Measurements from ENCODE around the gene SCMH1. TPM values are rescaled to one million over a fixed set of nuclear protein-coding genes. Genes with fewer than 3 reads are reported as not detected.
"Not testable (repeated sequence)": the region's sequence is repeated elsewhere in the genome, so short reads cannot be mapped to it uniquely, and the experiment has no call there.

Gene SCMH1
- total RNA-seq, 1 donor from 2014 or later, result 28.0 TPM

DNA sequence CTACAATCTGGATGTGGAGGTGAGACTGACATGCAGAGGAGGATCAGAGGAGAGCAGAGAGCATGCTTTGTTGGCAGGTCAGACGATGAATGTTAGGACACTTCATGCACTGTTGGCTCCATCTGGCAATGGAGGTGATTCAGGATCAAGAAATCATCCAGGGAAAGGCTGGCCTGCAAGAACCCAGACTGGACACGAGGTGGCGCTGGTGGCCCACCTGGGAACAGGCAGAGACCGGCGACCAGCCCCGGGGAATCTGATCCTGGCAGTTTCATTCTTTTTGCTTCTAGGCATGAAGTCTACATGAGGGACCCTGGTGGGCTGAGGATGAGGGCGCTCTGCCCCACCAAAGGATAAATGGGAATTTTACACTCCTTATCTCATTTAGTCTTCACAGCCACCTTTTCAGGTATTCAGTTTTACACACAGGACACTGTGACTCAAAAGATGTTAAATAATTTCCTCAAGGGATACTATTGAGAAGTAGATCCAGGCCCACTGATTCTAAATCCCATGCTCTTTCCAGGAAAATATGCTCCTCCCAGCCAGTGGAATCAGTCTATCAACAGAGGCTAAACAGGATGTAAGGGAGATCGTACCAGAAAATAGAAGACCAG is 26.2 kb upstream of the SCMH1 start:
- ATAC-seq (ENCODE audit: low read depth) (peak; percentile 72), DNase-seq (peak; percentile 55)
- no peaks in the 10 kb centered on the region for H3K36me3 Mint-ChIP-seq (ENCODE audit: low read depth)
- no peak overlapping the region for H3K27ac Mint-ChIP-seq
- CTCF ChIA-PET, result interaction anchor here (1.2 to 3.5 kb wide), 6 partner anchors 12 to 150 kb away, joined by 3 to 14 read pairs (median 6); no protein-coding TSS in a partner anchor
- intact Hi-C loops (cut with micrococcal nuclease), result loop anchor here (1.0 to 5.0 kb wide), 3 partner anchors 149 to 904 kb away; no protein-coding TSS in a partner anchor
- POLR2A ChIA-PET, result no interaction called here
- no peak overlapping the region for H3K4me3 Mint-ChIP-seq
- no peaks in the 10 kb centered on the region for H3K9me3 Mint-ChIP-seq
- H3K4me1 Mint-ChIP-seq, result peaks cover 4% of the 10 kb centered on the region
- TF ChIP-seq, protein P1, sequence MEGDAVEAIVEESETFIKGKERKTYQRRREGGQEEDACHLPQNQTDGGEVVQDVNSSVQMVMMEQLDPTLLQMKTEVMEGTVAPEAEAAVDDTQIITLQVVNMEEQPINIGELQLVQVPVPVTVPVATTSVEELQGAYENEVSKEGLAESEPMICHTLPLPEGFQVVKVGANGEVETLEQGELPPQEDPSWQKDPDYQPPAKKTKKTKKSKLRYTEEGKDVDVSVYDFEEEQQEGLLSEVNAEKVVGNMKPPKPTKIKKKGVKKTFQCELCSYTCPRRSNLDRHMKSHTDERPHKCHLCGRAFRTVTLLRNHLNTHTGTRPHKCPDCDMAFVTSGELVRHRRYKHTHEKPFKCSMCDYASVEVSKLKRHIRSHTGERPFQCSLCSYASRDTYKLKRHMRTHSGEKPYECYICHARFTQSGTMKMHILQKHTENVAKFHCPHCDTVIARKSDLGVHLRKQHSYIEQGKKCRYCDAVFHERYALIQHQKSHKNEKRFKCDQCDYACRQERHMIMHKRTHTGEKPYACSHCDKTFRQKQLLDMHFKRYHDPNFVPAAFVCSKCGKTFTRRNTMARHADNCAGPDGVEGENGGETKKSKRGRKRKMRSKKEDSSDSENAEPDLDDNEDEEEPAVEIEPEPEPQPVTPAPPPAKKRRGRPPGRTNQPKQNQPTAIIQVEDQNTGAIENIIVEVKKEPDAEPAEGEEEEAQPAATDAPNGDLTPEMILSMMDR (IDR thresholded peaks at IDR 0.05), result peak; percentile 97
- peaks cover 2% of the 10 kb centered on the region for H3K27me3 Mint-ChIP-seq

DNA sequence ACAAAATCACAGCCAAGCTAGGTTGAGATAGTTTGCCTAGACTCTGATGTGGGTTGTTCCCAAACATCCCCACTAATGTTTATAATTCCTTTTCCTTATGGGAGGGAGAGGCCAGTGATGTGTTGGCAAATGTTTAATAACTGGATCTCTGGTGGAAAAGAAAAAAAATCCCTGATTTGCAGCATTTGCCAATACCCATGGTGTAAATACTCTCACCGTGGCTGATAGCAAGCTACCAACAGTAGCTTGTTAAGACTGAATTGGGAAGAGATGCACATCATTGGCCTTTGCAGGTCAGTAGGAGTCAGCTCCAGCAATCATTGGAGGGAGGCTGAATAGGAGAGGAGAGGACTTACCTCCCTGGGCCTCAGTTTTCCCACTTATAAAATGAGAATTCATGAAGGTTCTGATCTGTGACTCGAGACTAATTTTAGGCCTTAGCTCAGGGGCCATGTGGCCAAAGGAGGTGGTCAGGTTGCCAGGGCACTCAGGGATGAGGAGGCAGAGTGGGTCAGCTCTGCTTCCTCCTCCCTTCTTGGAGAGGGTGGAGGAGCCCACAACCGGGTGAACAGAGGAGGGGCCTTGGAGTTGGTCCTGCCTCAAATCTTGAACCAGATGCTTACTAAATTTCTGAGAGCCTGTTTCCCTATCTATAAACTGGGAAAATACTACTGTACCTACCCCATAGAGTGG is 20.0 kb upstream of the SCMH1 start:
- H3K27me3 Mint-ChIP-seq, result no peaks in the 10 kb centered on the region
- no peak overlapping the region for H3K4me3 Mint-ChIP-seq
- ATAC-seq (ENCODE audit: low read depth) (no peak), DNase-seq (no peak)
- no peaks in the 10 kb centered on the region for H3K9me3 Mint-ChIP-seq
- intact Hi-C loops (cut with micrococcal nuclease), result no loop called here
- H3K4me1 Mint-ChIP-seq, result no peaks in the 10 kb centered on the region
- no peaks in the 10 kb centered on the region for H3K36me3 Mint-ChIP-seq (ENCODE audit: low read depth)
- ChIA-PET CTCF (interaction anchor here (1.3 kb wide), 1 partner anchor 11 kb away, joined by 3 read pairs; no protein-coding TSS in a partner anchor), POLR2A (no interaction called here)
- TF ChIP-seq, protein P1 (IDR thresholded peaks at IDR 0.05), result no peak
- no peak overlapping the region for H3K27ac Mint-ChIP-seq

DNA sequence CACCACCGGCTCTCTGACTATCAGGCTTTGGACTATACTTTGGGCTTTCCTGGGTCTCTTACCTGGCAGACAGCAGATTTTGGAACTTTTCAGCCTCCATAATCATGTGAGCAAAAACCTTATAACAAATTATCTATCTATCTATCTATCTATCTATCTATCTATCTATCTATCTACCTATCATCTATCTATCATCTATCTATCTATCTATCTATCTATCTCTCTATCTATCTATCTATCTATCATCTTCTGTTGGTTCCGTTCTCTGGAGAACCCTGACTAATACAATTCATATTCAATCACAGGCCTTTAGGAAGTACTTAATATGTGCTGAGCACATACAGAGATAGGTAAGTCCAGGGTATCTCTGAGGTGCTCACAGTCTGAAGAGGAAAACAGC is 18.7 kb upstream of the SCMH1 start:
- Mint-ChIP-seq H3K27ac (no peak overlapping the region), H3K4me1 (peaks cover 2% of the 10 kb centered on the region), H3K9me3 (no peaks in the 10 kb centered on the region), H3K4me3 (no peak overlapping the region), H3K27me3 (peaks cover 8% of the 10 kb centered on the region), H3K36me3 (ENCODE audit: low read depth) (no peaks in the 10 kb centered on the region)
- CTCF ChIA-PET, result no interaction called here
- POLR2A ChIA-PET, result no interaction called here
- DNase-seq (no peak), ATAC-seq (ENCODE audit: low read depth) (no peak)
- TF ChIP-seq, protein P1 (IDR thresholded peaks at IDR 0.05), result no peak
- intact Hi-C loops (cut with micrococcal nuclease), result no loop called here

DNA sequence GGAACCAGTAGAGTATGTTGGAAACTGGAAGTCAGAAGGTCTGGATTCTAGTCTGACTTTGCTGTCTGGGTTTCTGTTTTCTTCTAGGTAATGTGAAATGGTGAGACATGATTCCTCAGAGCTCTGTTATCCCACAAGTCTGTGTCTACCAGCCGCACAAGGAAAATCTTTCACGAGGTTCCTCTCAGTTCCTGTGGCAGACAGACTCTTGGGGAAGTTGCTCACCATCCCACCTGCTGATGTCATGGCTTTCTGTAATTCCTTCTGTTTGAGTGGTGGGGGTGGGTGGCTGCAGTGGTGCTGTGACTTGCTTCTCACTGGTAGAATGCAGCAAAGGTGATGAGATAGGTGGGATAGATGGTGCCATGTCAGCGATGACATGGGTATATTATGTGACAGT is 17.1 kb upstream of the SCMH1 start:
- no peak for ATAC-seq (ENCODE audit: low read depth)
- CTCF ChIA-PET, result interaction anchor here (0.6 to 1.3 kb wide), 2 partner anchors 11 to 105 kb away, joined by 3 to 4 read pairs; no protein-coding TSS in a partner anchor
- Mint-ChIP-seq H3K4me3 (no peak overlapping the region), H3K36me3 (ENCODE audit: low read depth) (no peaks in the 10 kb centered on the region), H3K27me3 (peaks cover 11% of the 10 kb centered on the region), H3K27ac (no peak overlapping the region), H3K4me1 (peaks cover 2% of the 10 kb centered on the region), H3K9me3 (no peaks in the 10 kb centered on the region)
- intact Hi-C loops (cut with micrococcal nuclease), result no loop called here
- POLR2A ChIA-PET, result interaction anchor here (0.6 to 0.7 kb wide), 2 partner anchors 18 to 761 kb away, joined by 5 to 8 read pairs; no protein-coding TSS in a partner anchor
- TF ChIP-seq, protein P1 (IDR thresholded peaks at IDR 0.05), result no peak
- no peak for DNase-seq

DNA sequence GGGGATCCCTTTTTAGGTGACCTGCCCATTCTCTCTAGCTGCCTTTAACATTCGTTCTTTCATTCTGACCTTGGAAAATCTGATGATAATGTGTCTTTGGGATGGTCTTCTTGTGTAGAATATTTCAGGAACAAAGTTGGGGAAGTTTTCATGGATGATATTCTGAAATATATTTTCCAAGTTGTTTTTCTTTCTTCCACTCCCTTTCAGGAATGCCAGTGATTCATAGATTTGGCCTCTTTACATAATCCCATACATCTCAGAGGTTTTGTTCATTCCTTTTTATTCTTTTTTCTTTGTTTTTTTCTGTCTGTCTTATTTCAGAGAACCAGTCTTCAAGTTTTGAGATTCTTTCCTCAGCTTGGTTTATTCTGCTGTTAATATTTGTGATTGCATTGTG is 13.9 kb upstream of the SCMH1 start:
- H3K27ac Mint-ChIP-seq, result no peak overlapping the region
- H3K4me3 Mint-ChIP-seq, result no peak overlapping the region
- ATAC-seq (ENCODE audit: low read depth) (no peak), DNase-seq (no peak)
- intact Hi-C loops (cut with micrococcal nuclease), result no loop called here
- ChIA-PET POLR2A (no interaction called here), CTCF (interaction anchor here (1.8 kb wide), 1 partner anchor 11 kb away, joined by 6 read pairs; no protein-coding TSS in a partner anchor)
- H3K27me3 Mint-ChIP-seq, result peaks cover 13% of the 10 kb centered on the region
- peaks cover 2% of the 10 kb centered on the region for H3K4me1 Mint-ChIP-seq
- H3K36me3 Mint-ChIP-seq (ENCODE audit: low read depth), result no peaks in the 10 kb centered on the region
- TF ChIP-seq, protein P1 (IDR thresholded peaks at IDR 0.05), result no peak
- peaks cover 4% of the 10 kb centered on the region for H3K9me3 Mint-ChIP-seq

DNA sequence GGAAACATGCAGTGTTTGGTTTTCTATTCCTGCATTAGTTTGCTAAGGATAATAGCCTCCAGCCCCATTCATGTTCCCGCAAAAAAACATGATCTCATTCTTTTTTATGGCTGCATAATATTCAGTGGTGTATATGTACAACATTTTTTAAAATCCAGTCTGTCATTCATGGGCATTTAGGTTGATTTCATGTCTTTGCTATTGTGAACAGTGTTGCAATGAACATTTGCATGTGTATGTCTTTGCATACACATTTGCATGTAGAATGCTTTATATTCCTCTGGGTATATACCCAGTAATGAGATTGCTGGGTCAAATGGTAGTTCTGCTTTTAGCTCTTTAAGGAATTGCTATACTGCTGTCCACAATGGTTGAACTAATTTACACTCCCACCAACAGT is 9.0 kb upstream of the SCMH1 start:
- H3K36me3 Mint-ChIP-seq (ENCODE audit: low read depth); DNase-seq; H3K27ac Mint-ChIP-seq; H3K9me3 Mint-ChIP-seq; H3K4me1 Mint-ChIP-seq; ATAC-seq (ENCODE audit: low read depth); H3K27me3 Mint-ChIP-seq; intact Hi-C loops (cut with micrococcal nuclease); H3K4me3 Mint-ChIP-seq: not testable (repeated sequence)
- ChIA-PET CTCF (interaction anchor here (0.9 kb wide), 1 partner anchor 11 kb away, joined by 3 read pairs; no protein-coding TSS in a partner anchor), POLR2A (interaction anchor here (1.0 kb wide), 1 partner anchor 9 kb away, joined by 3 read pairs; the partner anchor contains the start of gene SCMH1)

All from activated B cell treated with CpG ODN at 0.5 μM for 24 hours (primary cell).